GM18873 (cell line): ENCODE data around the gene EHMT2.
"Not testable (repeated sequence)": the region's sequence is repeated elsewhere in the genome, so short reads cannot be mapped to it uniquely, and the experiment has no call there.

ENCODE experiments used
- ATAC-seq: cut with Tn5 transposase; IDR thresholded peaks from one replicate; pipeline ENCODE4 v1.9.1; 2021; ENCODE audit warnings: mild to moderate bottlenecking, moderate library complexity, moderate number of reproducible peaks; ENCODE audit not compliant: unreplicated experiment, low FRiP score

Gene EHMT2

GRCh38 chr6:31915756-31916155, 18.3 kb upstream of the EHMT2 start:
- ATAC-seq = no peak

GRCh38 chr6:31915351-31915750, 17.9 kb upstream of the EHMT2 start:
- ATAC-seq = no peak

- no peak for ATAC-seq
Measured at GRCh38 chr6:31911826-31912585, 14.5 kb upstream of the EHMT2 start.

GRCh38 chr6:31909298-31909697, 11.8 kb upstream of the EHMT2 start:
- not testable (repeated sequence) for ATAC-seq

- peak; percentile 75 for ATAC-seq
Measured at GRCh38 chr6:31908791-31909190, 11.3 kb upstream of the EHMT2 start.

GRCh38 chr6:31908255-31908654, 10.8 kb upstream of the EHMT2 start:
- not testable (repeated sequence) for ATAC-seq

- no peak for ATAC-seq
Measured at GRCh38 chr6:31907158-31907813, 9.8 kb upstream of the EHMT2 start.

- not testable (repeated sequence) for ATAC-seq
Measured at GRCh38 chr6:31906727-31907126, 9.2 kb upstream of the EHMT2 start.

- ATAC-seq = no peak
Measured at GRCh38 chr6:31906122-31906521, 8.6 kb upstream of the EHMT2 start.

- ATAC-seq = no peak
Measured at GRCh38 chr6:31905041-31905440, 7.5 kb upstream of the EHMT2 start.

GRCh38 chr6:31903957-31904356, 6.5 kb upstream of the EHMT2 start:
- ATAC-seq = no peak

GRCh38 chr6:31901953-31902643, 4.6 kb upstream of the EHMT2 start, which contains the start of gene ZBTB12:
Gene ZBTB12 (minus strand): TSS chr6:31902086. CDS start chr6:31901305, 781 bp downstream.
- ATAC-seq = no peak

GRCh38 chr6:31901415-31901952, 4.0 kb upstream of the EHMT2 start:
- ATAC-seq = no peak

- no peak for ATAC-seq
Measured at GRCh38 chr6:31900917-31901414, 3.5 kb upstream of the EHMT2 start.

GRCh38 chr6:31899882-31900722, 2.6 kb upstream of the EHMT2 start:
- no peak for ATAC-seq

GRCh38 chr6:31899215-31899614, 1.7 kb upstream of the EHMT2 start:
- no peak for ATAC-seq

- ATAC-seq = no peak
Measured at GRCh38 chr6:31898383-31899011, 999 bp upstream of the EHMT2 start.

GRCh38 chr6:31896856-31897611, 464 bp downstream of the EHMT2 start:
- no peak for ATAC-seq

- no peak for ATAC-seq
Measured at GRCh38 chr6:31896493-31896855, 1.0 kb downstream of the EHMT2 start.
